GM18508 (cell line): ENCODE results near the gene IL4R.
"Not testable (repeated sequence)": the region's sequence is repeated elsewhere in the genome, so short reads cannot be mapped to it uniquely, and the experiment has no call there.

Source experiments
- ATAC-seq: cut with Tn5 transposase; IDR thresholded peaks from one replicate; pipeline ENCODE4 v1.9.1; 2021; ENCODE audit warnings: moderate number of reproducible peaks; ENCODE audit not compliant: insufficient read depth, unreplicated experiment

Gene IL4R

GRCh38 chr16:27374221-27374803 is 60.5 kb downstream of the IL4R start:
- no peak for ATAC-seq

GRCh38 chr16:27374804-27375425 is 61.1 kb downstream of the IL4R start:
- ATAC-seq, result peak; percentile 29

- no peak for ATAC-seq
These were observed 64.1 kb downstream of the IL4R start for GRCh38 chr16:27377666-27378485.

- ATAC-seq, result no peak
These were observed 65.2 kb downstream of the IL4R start for GRCh38 chr16:27378871-27379481.

- ATAC-seq, result no peak
These were observed 66.1 kb downstream of the IL4R start for GRCh38 chr16:27379919-27380318.

GRCh38 chr16:27381236-27381635 is 67.5 kb downstream of the IL4R start:
- no peak for ATAC-seq

- ATAC-seq, result no peak
These were observed 68.4 kb downstream of the IL4R start for GRCh38 chr16:27381974-27382855.

- ATAC-seq, result no peak
These were observed 69.9 kb downstream of the IL4R start for GRCh38 chr16:27383556-27384243.

- ATAC-seq, result no peak
These were observed 70.7 kb downstream of the IL4R start for GRCh38 chr16:27384425-27384824.

- no peak for ATAC-seq
These were observed 71.6 kb downstream of the IL4R start for GRCh38 chr16:27385398-27385797.

- ATAC-seq, result no peak
These were observed 72.9 kb downstream of the IL4R start for GRCh38 chr16:27386674-27387073.

- peak; percentile 71 for ATAC-seq
These were observed 74.0 kb downstream of the IL4R start for GRCh38 chr16:27387724-27388123.

- no peak for ATAC-seq
These were observed 75.6 kb downstream of the IL4R start for GRCh38 chr16:27389272-27389961.

- no peak for ATAC-seq
These were observed 76.4 kb downstream of the IL4R start for GRCh38 chr16:27390151-27390550.

GRCh38 chr16:27392671-27393070 is 78.9 kb downstream of the IL4R start:
- no peak for ATAC-seq

GRCh38 chr16:27394516-27394915 is 80.7 kb downstream of the IL4R start:
- ATAC-seq, result no peak

GRCh38 chr16:27398341-27398893 is 84.6 kb downstream of the IL4R start:
- not testable (repeated sequence) for ATAC-seq
